Right ventricle myocardium superior (tissue), 1 donor: Measurements from ENCODE around the gene DNAAF3. TPM values are rescaled to one million over a fixed set of nuclear protein-coding genes. Genes with fewer than 3 reads are reported as not detected.

ENCODE experiments used
- ATAC-seq: fragments of 200-7000 bp; cut with Tn5 transposase; one replicate; pipeline ENCODE4 v1.9.1; 2020; ENCODE audit warnings: mild to moderate bottlenecking; ENCODE audit not compliant: poor library complexity
- DNase-seq: peaks from one replicate; pipeline ENCODE4 v3.0.0-alpha.2; 2020
- intact Hi-C: fragments of 100-400 bp; cut with DNase I; formaldehyde crosslinking; loops from one replicate; pipeline ENCODE4 v1.11.2; 2022
- total RNA-seq: library from RNA; stranded (reverse); fragmentation: NEBNext Ultra II Directional; extraction: Animal tissue kit (Norgen Biotek cat#: 25700); gene quantifications from one replicate; pipeline ENCODE4 v1.2.1, GENCODE V29; 2021
- donor health status: DM: no; HTN: yes; CAD: no; lungs with severe emphysema.

DNAAF3 gene
- total RNA-seq, 1 donor from 2014 or later, result 0.59 TPM

DNA sequence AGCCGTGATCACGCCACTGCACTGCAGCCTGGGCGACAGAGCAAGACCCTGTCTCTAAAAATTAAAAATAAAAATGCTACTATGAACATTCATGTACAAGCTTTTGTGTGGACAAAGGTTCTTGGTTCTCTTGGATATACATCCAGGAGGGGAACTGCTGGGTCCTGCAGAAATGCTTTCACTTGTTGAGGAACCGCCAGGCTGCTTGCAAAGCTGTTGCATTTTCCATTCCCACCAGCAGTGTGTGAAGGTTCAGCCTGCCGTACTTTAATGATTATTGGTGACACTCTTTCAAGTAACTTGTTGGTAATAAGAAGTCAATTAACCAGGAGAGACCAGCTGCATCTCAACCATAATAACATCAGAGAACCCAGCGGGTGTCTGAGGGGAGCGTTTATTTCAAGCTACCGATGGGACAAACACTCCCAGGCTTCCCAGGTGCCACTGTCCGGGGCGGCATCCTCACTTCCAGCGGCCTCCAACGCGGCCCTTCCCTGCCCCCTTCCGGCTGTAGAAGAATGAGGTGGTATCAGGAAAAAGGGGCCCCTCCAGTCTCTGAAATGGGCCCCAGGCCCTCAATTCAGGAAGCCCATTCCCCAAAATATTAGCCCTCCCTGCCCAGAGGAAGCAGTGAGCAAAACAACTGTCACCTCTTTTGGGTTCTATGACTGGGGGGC is 33.8 kb downstream of the DNAAF3 start:
- DNase-seq (no peak), ATAC-seq (no peak)
- intact Hi-C loops, result no loop called here

- ATAC-seq (no peak), DNase-seq (no peak)
- intact Hi-C loops, result no loop called here
Measured at GRCh38 chr19:55131421-55131820, 35.0 kb downstream of the DNAAF3 start.

GRCh38 chr19:55119053-55119452 is 47.4 kb downstream of the DNAAF3 start:
- no peak for DNase-seq
- intact Hi-C loops, result no loop called here
- ATAC-seq, result no peak

GRCh38 chr19:55118401-55118991 is 47.9 kb downstream of the DNAAF3 start:
- ATAC-seq (peak; percentile 36), DNase-seq (peak; percentile 76)
- intact Hi-C loops, result no loop called here

GRCh38 chr19:55117663-55118391 is 48.6 kb downstream of the DNAAF3 start:
- intact Hi-C loops, result no loop called here
- DNase-seq (peak; percentile 99), ATAC-seq (peak; percentile 84)

DNA sequence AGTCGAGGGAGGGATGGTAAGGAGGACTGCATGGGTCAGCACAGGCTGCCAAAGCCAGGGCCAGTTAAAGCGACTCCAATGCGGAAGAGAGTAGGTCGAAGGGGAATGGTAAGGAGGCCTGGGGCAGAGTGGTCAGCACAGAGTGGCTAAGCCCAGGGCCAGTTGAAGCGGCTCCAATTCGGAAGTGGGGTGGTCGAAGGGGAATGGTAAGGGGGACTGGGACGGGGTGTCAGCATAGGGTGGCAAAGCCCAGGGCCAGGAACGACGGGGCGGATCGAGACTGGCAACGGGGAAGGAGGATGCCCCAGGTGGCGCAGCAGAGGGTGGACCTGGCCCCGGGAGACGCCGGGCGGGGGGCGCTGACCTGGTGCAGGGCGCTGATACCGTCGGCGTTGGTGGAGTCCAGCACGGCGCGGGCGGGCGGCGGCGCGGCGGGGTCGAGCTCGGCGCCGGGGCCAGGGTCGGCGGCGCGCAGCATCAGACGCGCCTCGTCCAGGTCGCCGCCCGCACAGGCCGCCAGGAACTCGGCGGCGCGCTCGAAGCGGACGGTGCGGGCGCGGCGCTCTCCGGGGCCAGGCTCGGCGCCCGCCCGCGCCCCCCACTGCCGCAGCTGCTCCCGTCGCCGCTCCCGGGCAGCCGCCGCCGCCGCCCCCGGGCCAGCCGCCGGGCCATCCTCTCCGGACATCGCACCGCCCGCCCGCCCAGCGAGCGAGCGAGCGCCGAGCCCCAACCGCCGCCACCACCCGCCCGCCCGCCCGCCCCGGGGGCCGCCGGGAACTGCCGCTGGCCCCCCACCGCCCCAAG is 49.4 kb downstream of the DNAAF3 start, which contains the start of gene PPP1R12C:
TSS of gene PPP1R12C (minus strand) at position 779 of the 804 bp plus-strand sequence. CDS start at position 685, 94 bp downstream.
- intact Hi-C loops, result no loop called here

GRCh38 chr19:55116232-55116858 is 50.1 kb downstream of the DNAAF3 start:
- ATAC-seq, result peak; percentile 23
- intact Hi-C loops, result no loop called here
- peak; percentile 84 for DNase-seq

More for the DNA sequence above, 49.4 kb downstream of the DNAAF3 start, which contains the start of gene PPP1R12C:
- no peak for ATAC-seq
- peak; percentile 56 for DNase-seq

DNA sequence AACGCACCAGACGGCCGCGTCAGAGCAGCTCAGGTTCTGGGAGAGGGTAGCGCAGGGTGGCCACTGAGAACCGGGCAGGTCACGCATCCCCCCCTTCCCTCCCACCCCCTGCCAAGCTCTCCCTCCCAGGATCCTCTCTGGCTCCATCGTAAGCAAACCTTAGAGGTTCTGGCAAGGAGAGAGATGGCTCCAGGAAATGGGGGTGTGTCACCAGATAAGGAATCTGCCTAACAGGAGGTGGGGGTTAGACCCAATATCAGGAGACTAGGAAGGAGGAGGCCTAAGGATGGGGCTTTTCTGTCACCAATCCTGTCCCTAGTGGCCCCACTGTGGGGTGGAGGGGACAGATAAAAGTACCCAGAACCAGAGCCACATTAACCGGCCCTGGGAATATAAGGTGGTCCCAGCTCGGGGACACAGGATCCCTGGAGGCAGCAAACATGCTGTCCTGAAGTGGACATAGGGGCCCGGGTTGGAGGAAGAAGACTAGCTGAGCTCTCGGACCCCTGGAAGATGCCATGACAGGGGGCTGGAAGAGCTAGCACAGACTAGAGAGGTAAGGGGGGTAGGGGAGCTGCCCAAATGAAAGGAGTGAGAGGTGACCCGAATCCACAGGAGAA is 50.9 kb downstream of the DNAAF3 start:
- intact Hi-C loops, result no loop called here
- DNase-seq, result no peak
- ATAC-seq, result no peak

DNA sequence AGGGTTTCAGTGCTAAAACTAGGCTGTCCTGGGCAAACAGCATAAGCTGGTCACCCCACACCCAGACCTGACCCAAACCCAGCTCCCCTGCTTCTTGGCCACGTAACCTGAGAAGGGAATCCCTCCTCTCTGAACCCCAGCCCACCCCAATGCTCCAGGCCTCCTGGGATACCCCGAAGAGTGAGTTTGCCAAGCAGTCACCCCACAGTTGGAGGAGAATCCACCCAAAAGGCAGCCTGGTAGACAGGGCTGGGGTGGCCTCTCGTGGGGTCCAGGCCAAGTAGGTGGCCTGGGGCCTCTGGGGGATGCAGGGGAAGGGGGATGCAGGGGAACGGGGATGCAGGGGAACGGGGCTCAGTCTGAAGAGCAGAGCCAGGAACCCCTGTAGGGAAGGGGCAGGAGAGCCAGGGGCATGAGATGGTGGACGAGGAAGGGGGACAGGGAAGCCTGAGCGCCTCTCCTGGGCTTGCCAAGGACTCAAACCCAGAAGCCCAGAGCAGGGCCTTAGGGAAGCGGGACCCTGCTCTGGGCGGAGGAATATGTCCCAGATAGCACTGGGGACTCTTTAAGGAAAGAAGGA is 51.8 kb downstream of the DNAAF3 start:
- intact Hi-C loops, result no loop called here
- ATAC-seq (no peak), DNase-seq (no peak)

- ATAC-seq (peak; percentile 66), DNase-seq (peak; percentile 92)
- intact Hi-C loops, result no loop called here
Measured at GRCh38 chr19:55113570-55114039, 52.8 kb downstream of the DNAAF3 start.

DNA sequence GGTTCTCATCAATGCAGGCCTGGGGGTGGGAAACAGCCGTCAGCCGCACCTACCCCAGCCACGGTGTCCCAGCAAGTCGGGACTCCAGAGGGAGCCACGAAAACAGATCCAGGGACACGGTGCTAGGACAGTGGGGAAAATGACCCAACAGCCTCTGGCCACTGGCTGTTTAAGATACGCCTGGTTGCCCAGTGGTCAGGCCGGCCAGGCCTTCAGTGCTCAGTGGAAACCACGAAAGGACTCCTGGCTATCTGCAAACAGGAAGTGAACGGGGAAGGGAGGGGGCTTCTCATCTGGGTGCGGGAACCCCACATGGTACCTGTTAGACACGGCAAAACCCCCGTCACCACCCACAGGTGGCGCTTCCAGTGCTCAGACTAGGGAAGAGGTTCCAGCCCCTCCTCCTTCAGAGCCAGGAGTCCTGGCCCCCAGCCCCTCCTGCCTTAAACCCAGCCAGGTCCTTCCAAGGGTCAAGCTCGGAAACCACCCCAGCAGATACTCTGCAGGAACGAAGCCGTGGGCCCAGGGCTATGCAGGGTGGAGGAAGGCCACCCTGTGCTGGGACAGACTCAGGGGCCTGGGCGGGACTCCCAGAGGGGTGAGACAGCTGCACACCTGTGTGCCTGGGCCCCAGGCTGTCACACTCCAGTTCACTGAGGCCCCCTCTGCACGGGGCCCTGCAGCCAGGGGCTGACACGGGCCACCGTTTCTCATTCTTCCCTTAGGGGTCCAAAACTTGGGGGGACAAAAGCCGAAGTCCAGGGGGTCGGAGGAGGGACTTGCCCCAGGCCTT is 53.4 kb downstream of the DNAAF3 start:
- intact Hi-C loops, result no loop called here
- ATAC-seq, result peak; percentile 4
- no peak for DNase-seq

DNA sequence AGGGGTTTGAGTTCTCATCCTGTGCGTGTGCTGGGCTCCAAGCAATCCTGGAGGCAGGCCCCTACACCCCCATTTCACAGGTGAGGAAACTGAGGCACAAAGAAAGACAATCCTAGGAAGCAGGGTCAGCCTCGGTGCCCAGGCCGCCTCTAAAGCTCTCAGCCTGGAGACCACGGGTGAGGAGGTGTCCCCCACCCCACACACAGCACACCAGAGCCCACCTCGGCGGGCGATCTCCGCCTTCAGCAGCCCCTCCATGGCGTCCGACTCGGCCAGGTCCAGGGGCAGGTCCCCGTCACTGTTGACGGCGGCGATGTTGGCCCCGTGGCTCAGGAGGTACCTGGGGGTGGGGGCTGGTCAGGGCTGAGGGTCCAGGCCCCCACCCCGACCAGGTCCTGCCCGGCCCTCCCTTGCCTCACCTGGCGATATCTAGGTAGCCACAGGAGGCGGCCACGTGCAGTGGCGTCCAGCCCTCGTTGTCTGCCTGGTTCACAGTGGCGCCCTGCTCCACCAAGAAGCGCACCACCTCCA is 54.1 kb downstream of the DNAAF3 start:
- ATAC-seq, result no peak

GRCh38 chr19:55111238-55111831 is 55.1 kb downstream of the DNAAF3 start:
- no peak for ATAC-seq
- intact Hi-C loops, result no loop called here
- DNase-seq, result no peak

More for the DNA sequence above, 54.1 kb downstream of the DNAAF3 start:
- intact Hi-C loops, result no loop called here
- no peak for DNase-seq

GRCh38 chr19:55109527-55110291 is 56.7 kb downstream of the DNAAF3 start:
- intact Hi-C loops, result no loop called here
- no peak for ATAC-seq
- no peak for DNase-seq
